ENCODE data around the gene MAN1A1. TPM values are rescaled to one million over a fixed set of nuclear protein-coding genes. Genes with fewer than 3 reads are reported as not detected.

Gene MAN1A1
- total RNA-seq, 1 experiment from 2014 or later: 19.0 TPM

DNA sequence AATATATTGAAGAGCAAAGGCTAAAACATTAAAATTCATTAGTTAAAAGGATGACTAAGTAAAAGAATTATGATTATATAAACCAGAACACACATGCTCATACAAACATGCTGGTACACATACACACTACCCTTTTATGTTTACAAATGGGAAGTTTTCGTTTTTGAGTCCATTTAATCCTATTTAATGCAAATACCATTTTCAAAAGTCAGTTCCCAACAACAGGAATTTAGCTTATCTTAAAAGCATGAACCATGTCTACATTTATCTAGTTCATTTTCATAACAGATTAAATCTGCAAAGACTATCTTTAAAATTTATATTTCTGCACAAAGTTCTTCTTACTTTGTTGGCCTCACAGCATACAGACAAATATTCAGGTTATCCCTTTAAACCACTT is 42.5 kb downstream of the MAN1A1 start:
- no TSS peak for BruUV-seq (replicated peaks)
- Histone ChIP-seq H2AFZ (ENCODE audit: low read length) (no peak overlapping the region), H3K9ac (ENCODE audit: low read length) (no peak overlapping the region), H3K4me3 (ENCODE audit: low read length) (no peak overlapping the region), H3K36me3 (ENCODE audit: low read depth, low read length) (no peaks in the 10 kb centered on the region), H3K9me3 (ENCODE audit: low read length) (no peaks in the 10 kb centered on the region), H3K27me3 (ENCODE audit: low read length) (no peaks in the 10 kb centered on the region), H3K4me1 (ENCODE audit: insufficient read depth, low read length) (peaks cover 16% of the 10 kb centered on the region), H3K79me2 (ENCODE audit: low read length) (no peaks in the 10 kb centered on the region), H3F3A (ENCODE audit: low read length, unreplicated experiment) (no peaks in the 10 kb centered on the region), H3K4me2 (ENCODE audit: low read length) (no peak overlapping the region), H4K20me1 (ENCODE audit: low read length) (no peaks in the 10 kb centered on the region), H3K27ac (ENCODE audit: low read length) (no peak overlapping the region), H3K9me2 (replicated peaks; ENCODE audit: low read length) (no peaks in the 10 kb centered on the region)
- ATAC-seq: no peak
- intact Hi-C loops (cut with micrococcal nuclease): no loop called here
- TF ChIP-seq EZH2 (IDR thresholded peaks at IDR 0.05; ENCODE audit: low read length, unreplicated experiment) (no peak), EZH2phosphoT487 (IDR thresholded peaks at IDR 0.05; ENCODE audit: borderline replicate concordance, low read length) (no peak)
- TF ChIP-seq, protein P1, sequence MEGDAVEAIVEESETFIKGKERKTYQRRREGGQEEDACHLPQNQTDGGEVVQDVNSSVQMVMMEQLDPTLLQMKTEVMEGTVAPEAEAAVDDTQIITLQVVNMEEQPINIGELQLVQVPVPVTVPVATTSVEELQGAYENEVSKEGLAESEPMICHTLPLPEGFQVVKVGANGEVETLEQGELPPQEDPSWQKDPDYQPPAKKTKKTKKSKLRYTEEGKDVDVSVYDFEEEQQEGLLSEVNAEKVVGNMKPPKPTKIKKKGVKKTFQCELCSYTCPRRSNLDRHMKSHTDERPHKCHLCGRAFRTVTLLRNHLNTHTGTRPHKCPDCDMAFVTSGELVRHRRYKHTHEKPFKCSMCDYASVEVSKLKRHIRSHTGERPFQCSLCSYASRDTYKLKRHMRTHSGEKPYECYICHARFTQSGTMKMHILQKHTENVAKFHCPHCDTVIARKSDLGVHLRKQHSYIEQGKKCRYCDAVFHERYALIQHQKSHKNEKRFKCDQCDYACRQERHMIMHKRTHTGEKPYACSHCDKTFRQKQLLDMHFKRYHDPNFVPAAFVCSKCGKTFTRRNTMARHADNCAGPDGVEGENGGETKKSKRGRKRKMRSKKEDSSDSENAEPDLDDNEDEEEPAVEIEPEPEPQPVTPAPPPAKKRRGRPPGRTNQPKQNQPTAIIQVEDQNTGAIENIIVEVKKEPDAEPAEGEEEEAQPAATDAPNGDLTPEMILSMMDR (conservative IDR thresholded peaks at IDR 0.05; ENCODE audit: low read depth, low read length): no peak
- no peak for DNase-seq
- POLR2A ChIA-PET (ENCODE audit: unreplicated experiment): no interaction called here
- CTCF ChIA-PET: no interaction called here

DNA sequence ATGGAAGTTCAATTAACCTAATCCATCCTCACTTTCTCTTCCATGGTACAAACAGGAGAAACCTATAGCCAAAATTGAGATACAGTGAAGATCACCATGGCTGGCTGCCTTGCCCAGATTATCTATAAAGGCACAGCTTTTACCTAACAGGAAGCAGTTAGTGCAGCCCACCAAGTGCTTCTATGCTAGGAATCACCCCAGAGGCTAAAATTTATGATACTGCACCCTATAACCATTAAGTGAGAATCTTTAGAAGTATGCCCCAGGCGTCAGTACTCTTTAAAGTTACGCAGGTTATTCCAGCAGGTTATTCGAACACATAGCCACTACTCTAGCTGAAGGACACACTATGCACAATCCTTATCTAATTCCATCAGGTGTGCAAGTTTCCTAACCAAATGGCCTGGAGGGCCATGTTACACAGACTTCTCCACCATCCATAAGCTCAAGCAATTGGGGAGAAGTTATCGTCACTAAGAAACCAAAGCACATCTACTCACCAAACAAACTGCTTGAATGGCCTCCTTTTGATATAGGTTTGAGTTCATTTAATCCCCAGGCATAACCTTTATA is 43.1 kb downstream of the MAN1A1 start:
- ChIA-PET CTCF (no interaction called here), POLR2A (ENCODE audit: unreplicated experiment) (no interaction called here)
- no peaks in the 10 kb centered on the region for H4K20me1 ChIP-seq (ENCODE audit: low read length)

More for the DNA sequence above, 43.1 kb downstream of the MAN1A1 start:
- no TSS peak for BruUV-seq (replicated peaks)
- H2AFZ ChIP-seq (ENCODE audit: low read length): no peak overlapping the region
- H3F3A ChIP-seq (ENCODE audit: low read length, unreplicated experiment): no peaks in the 10 kb centered on the region
- H3K9me3 ChIP-seq (ENCODE audit: low read length): no peaks in the 10 kb centered on the region
- H3K9ac ChIP-seq (ENCODE audit: low read length): no peak overlapping the region
- no peaks in the 10 kb centered on the region for H3K9me2 ChIP-seq (replicated peaks; ENCODE audit: low read length)
- H3K36me3 ChIP-seq (ENCODE audit: low read depth, low read length): no peaks in the 10 kb centered on the region
- H3K4me2 ChIP-seq (ENCODE audit: low read length): no peak overlapping the region
- H3K27ac ChIP-seq (ENCODE audit: low read length): no peak overlapping the region
- ATAC-seq (no peak), DNase-seq (no peak)
- peaks cover 16% of the 10 kb centered on the region for H3K4me1 ChIP-seq (ENCODE audit: insufficient read depth, low read length)
- H3K79me2 ChIP-seq (ENCODE audit: low read length): no peaks in the 10 kb centered on the region
- intact Hi-C loops (cut with micrococcal nuclease): no loop called here
- no peak overlapping the region for H3K4me3 ChIP-seq (ENCODE audit: low read length)
- no peaks in the 10 kb centered on the region for H3K27me3 ChIP-seq (ENCODE audit: low read length)
- TF ChIP-seq EZH2phosphoT487 (IDR thresholded peaks at IDR 0.05; ENCODE audit: borderline replicate concordance, low read length): no peak
- TF ChIP-seq, protein P1 (conservative IDR thresholded peaks at IDR 0.05; ENCODE audit: low read depth, low read length): no peak
- no peak for TF ChIP-seq EZH2 (IDR thresholded peaks at IDR 0.05; ENCODE audit: low read length, unreplicated experiment)

Data from PC-3 (cell line).